GM18873 (cell line): ENCODE data around the gene SLC13A3.

Experiments used
- ATAC-seq: cut with Tn5 transposase; IDR thresholded peaks from one replicate; pipeline ENCODE4 v1.9.1; 2021; ENCODE audit warnings: mild to moderate bottlenecking, moderate library complexity, moderate number of reproducible peaks; ENCODE audit not compliant: unreplicated experiment, low FRiP score

The SLC13A3 gene

GRCh38 chr20:46584508-46584907 lies 66.8 kb downstream of the SLC13A3 start:
- no peak for ATAC-seq

- no peak for ATAC-seq
Observed at GRCh38 chr20:46583411-46584214, 67.6 kb downstream of the SLC13A3 start.

- ATAC-seq = no peak
Observed at GRCh38 chr20:46582648-46583047, 68.6 kb downstream of the SLC13A3 start.

GRCh38 chr20:46581391-46581790 lies 69.9 kb downstream of the SLC13A3 start:
- ATAC-seq = no peak

GRCh38 chr20:46580613-46581205 lies 70.5 kb downstream of the SLC13A3 start:
- ATAC-seq = no peak

GRCh38 chr20:46578745-46579144 lies 72.5 kb downstream of the SLC13A3 start:
- no peak for ATAC-seq

GRCh38 chr20:46576774-46577395 lies 74.4 kb downstream of the SLC13A3 start:
- no peak for ATAC-seq

GRCh38 chr20:46575937-46576461 lies 75.3 kb downstream of the SLC13A3 start:
- no peak for ATAC-seq

GRCh38 chr20:46575394-46575793 lies 75.9 kb downstream of the SLC13A3 start:
- no peak for ATAC-seq

- no peak for ATAC-seq
Observed at GRCh38 chr20:46573788-46574584, 77.3 kb downstream of the SLC13A3 start.

GRCh38 chr20:46573234-46573633 lies 78.0 kb downstream of the SLC13A3 start:
- no peak for ATAC-seq

GRCh38 chr20:46572790-46573189 lies 78.5 kb downstream of the SLC13A3 start:
- no peak for ATAC-seq

- ATAC-seq = no peak
Observed at GRCh38 chr20:46572153-46572552, 79.1 kb downstream of the SLC13A3 start.

- no peak for ATAC-seq
Observed at GRCh38 chr20:46571418-46571817, 79.8 kb downstream of the SLC13A3 start.

- ATAC-seq = no peak
Observed at GRCh38 chr20:46570956-46571355, 80.3 kb downstream of the SLC13A3 start.

- no peak for ATAC-seq
Observed at GRCh38 chr20:46569961-46570360, 81.3 kb downstream of the SLC13A3 start.

- ATAC-seq = no peak
Observed at GRCh38 chr20:46568570-46569129, 82.6 kb downstream of the SLC13A3 start.

GRCh38 chr20:46566125-46566524 lies 85.1 kb downstream of the SLC13A3 start:
- ATAC-seq = no peak

- ATAC-seq = no peak
Observed at GRCh38 chr20:46564241-46564957, 86.9 kb downstream of the SLC13A3 start.

GRCh38 chr20:46563860-46564221 lies 87.4 kb downstream of the SLC13A3 start:
- no peak for ATAC-seq
